GM21786 (cell line): Measurements from ENCODE around the gene AP3S2.
"Not testable (repeated sequence)": the region's sequence is repeated elsewhere in the genome, so short reads cannot be mapped to it uniquely, and the experiment has no call there.

Experiments used
- ATAC-seq: cut with Tn5 transposase; IDR thresholded peaks from one replicate; pipeline ENCODE4 v1.9.1; 2021; ENCODE audit not compliant: unreplicated experiment

AP3S2 gene

GRCh38 chr15:89893696-89894447 is at the start of gene AP3S2:
Gene AP3S2, minus strand, starts transcription at chr15:89893994. Its CDS starts 45 bp downstream, at chr15:89893949.
- ATAC-seq, result peak; percentile 82

GRCh38 chr15:89939910-89940309 is 46.1 kb upstream of the AP3S2 start:
- no peak for ATAC-seq

GRCh38 chr15:89939377-89939776 is 45.6 kb upstream of the AP3S2 start:
- not testable (repeated sequence) for ATAC-seq

GRCh38 chr15:89937365-89938350 is 43.9 kb upstream of the AP3S2 start:
- no peak for ATAC-seq

GRCh38 chr15:89936786-89937265 is 43.0 kb upstream of the AP3S2 start:
- ATAC-seq, result no peak

GRCh38 chr15:89936051-89936785 is 42.4 kb upstream of the AP3S2 start:
- no peak for ATAC-seq

- no peak for ATAC-seq
Measured at GRCh38 chr15:89932880-89933279, 39.1 kb upstream of the AP3S2 start.

GRCh38 chr15:89928421-89928820 is 34.6 kb upstream of the AP3S2 start:
- ATAC-seq, result no peak

GRCh38 chr15:89926158-89926557 is 32.4 kb upstream of the AP3S2 start:
- ATAC-seq, result no peak

GRCh38 chr15:89917442-89918101 is 23.8 kb upstream of the AP3S2 start:
- no peak for ATAC-seq

GRCh38 chr15:89916660-89917059 is 22.9 kb upstream of the AP3S2 start:
- no peak for ATAC-seq

- ATAC-seq, result no peak
Measured at GRCh38 chr15:89912674-89913396, 19.0 kb upstream of the AP3S2 start, which contains the start of gene ARPIN. Gene ARPIN, minus strand, starts transcription at chr15:89912952. Its CDS starts 117 bp downstream, at chr15:89912835.

- ATAC-seq, result no peak
Measured at GRCh38 chr15:89912145-89912673, 18.4 kb upstream of the AP3S2 start.

- ATAC-seq, result no peak
Measured at GRCh38 chr15:89910891-89911626, 17.3 kb upstream of the AP3S2 start.

- no peak for ATAC-seq
Measured at GRCh38 chr15:89909611-89910010, 15.8 kb upstream of the AP3S2 start.

GRCh38 chr15:89908226-89908625 is 14.4 kb upstream of the AP3S2 start:
- ATAC-seq, result no peak

GRCh38 chr15:89907289-89907688 is 13.5 kb upstream of the AP3S2 start:
- no peak for ATAC-seq

GRCh38 chr15:89905846-89906378 is 12.1 kb upstream of the AP3S2 start:
- no peak for ATAC-seq
